Hepatocyte (in vitro differentiated cells): ENCODE results near the gene AMBRA1.

Experiments used
- CTCF ChIP-seq: fragments of 200-600 bp; sonication (generic); IDR thresholded peaks from 2 replicates; pipeline ENCODE4 v1.5.1; 2016; ENCODE audit warnings: antibody characterized with exemption, mild to moderate bottlenecking; ENCODE audit not compliant: poor library complexity
- EZH2 ChIP-seq: fragments of 200-600 bp; sonication (generic); IDR thresholded peaks from 2 replicates; pipeline ENCODE4 v1.6.1; 2016; ENCODE audit warnings: antibody characterized with exemption, mild to moderate bottlenecking, borderline replicate concordance
- EZH2phosphoT487 ChIP-seq: fragments of 200-600 bp; sonication (generic); IDR thresholded peaks from one replicate; pipeline ENCODE4 v1.6.1; 2018; ENCODE audit warnings: antibody characterized with exemption, mild to moderate bottlenecking, low read depth, moderate library complexity; ENCODE audit not compliant: unreplicated experiment, severe bottlenecking

DNA sequence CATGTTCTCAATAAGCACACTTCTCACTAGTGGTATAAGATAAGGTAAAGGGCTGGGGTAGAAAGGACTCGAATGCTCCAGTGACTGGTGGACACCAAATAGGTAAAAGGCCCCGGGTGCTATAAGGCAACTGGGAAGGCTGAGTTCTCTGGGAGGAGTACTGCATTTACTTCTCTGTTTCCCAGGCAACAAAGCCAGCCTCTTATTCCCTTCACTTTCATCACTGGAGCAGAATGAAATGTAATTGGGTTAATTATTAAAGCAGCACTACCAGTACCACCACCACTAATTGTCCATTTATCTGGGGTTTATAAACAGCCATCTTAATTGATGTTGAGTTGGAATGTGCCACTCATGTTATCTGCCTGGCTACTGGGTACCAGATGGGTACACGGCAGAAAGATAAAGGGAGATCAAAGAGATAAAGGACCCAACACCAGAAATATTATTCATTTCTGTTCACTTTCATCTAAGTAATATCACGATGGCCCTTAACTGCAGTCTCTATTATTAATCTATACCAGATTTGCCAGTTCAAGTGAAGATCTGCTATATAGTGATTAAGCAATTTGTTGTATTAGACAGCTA, 107.9 kb downstream of the AMBRA1 start:
- TF ChIP-seq CTCF (no peak), EZH2 (no peak), EZH2phosphoT487 (no peak)
